HG03558 (cell line): ENCODE measurements around the gene NPEPPS.

Experiments
- ATAC-seq: cut with Tn5 transposase; IDR thresholded peaks from one replicate; pipeline ENCODE4 v1.9.1; 2021; ENCODE audit warnings: moderate number of reproducible peaks; ENCODE audit not compliant: unreplicated experiment; ENCODE audit errors: extremely low read depth

The NPEPPS gene

DNA sequence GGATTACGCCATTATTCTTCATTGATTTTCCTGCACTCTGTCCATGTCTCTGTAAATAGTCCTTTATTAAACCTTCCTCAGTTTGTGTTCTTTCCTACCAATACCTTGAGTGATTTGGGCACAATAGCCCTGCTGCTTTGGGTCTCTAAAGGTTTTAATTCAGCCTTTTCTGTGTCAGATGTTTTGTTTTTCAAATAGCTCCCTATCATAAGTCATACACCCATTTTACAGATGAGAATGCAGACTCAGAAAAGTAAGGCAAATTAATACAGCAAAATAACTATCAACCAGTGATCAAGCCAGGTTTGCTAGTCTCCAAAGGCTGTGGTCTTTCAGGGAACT lies 93.8 kb downstream of the NPEPPS start:
- no peak for ATAC-seq

DNA sequence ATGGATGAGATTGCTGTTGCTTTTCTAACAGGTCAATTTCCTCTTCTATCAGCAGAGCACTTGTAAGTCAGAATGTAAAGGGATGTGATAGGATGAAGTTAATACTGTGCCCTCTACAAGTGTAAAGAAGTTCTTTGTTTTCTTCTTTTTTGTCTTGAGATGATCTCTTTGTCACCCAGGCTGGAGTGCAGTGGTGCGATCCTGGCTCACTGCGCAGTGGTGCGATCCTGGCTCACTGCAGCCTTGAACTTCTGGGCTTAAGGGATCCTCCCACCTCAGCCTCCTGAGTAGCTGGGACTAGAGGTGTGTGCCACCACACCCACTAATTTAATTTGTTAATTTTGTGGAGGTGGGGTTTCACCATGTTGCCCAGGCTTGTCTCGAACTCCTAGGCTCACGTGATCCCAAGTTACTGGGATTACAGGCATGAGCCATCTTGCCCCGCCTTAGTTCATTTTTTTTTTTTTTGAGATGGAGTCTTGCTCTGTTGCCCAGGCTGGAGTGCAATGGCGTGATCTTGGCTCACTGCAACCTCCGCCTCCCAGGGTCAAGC lies 97.2 kb downstream of the NPEPPS start:
- no peak for ATAC-seq

DNA sequence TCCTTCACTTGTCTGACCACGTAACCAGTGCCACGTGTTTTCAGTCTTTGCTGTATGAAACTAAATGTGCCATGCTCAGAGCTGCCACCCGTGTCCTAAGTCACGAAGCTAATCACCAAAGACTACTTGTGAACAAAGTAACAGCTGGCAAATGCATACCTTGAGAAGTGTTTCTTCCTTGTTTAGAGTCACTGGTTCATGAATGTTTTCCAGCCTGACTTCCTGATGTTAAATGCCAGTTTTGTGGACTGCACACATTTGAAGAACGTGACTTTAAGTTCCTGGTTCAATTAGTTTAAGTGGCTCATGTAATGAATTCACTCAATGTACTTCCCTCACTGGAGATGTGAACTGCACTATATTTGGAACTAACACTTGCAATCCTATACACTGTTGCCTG lies 98.9 kb downstream of the NPEPPS start:
- no peak for ATAC-seq

DNA sequence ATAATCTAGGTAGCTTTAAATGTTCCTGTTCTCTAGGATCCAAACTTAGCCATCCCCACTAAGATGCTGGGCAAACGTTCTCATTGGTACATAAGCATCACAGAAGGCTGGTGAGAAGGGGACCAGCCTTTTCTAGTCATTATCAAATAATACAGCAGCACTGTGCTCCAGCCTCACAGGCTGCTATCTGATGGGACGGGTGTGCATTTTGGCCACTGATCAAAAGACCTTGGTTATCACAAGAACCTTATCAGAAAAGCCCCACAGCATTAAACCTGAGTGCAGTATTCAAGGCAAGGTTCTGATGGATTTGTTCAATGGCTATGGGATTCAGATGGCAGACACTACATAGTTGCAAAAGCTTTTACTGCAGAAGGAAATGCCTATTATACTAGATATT lies 99.7 kb downstream of the NPEPPS start:
- ATAC-seq: no peak

DNA sequence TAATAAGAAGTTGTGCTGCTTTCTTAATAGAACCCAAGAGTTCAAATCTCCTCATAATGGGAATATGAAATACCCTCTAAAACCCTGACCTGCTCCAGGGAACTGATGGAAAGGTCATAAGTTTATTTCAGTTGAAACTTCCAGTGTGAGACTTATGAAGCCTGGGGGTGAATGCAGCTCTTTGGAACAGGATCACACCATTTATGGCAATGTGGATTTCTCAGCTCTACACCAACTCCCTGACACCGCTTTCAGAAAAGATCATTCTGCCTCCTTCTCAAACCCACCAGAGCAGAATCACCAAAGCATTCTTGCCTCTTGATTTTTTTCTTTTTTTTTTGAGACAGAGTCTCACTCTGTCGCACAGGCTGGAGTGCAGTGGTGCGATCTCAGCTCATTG lies 102.1 kb downstream of the NPEPPS start:
- no peak for ATAC-seq

DNA sequence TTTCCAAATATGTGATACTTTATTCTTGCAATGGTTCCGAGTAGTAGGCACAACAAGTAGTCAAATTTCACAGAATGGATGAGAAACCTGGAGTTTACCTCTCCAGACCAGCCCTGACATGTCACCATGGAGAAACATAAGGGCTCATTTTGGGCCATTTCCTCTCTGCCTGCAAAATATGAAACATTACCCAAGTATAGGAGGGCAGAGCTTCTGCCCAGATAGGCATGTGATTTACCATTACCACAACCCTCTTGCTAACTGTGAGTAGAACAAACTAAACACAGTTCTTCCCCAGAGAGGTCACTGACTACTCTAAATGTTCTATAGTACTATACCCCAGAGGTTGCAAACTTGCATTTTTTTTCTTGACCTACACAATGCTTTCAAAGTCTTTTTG lies 103.1 kb downstream of the NPEPPS start:
- no peak for ATAC-seq

DNA sequence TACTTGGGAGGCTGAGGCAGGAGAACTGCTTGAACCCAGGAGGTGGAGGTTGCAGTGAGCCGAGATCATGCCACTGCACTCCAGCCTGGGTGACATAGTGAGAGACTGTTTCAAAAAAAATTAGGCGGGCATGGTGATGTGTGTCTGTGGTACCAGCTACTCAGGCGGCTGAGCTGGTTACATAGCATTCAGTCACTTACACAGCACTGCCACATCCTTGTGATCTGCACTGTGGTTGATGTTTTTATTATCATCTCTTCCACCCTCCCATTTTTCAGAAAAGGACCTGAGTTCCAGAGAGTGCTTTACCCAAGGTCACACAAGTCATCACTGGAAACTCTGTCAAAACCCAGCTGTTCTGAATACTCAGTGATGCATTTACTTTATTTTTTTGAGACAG lies 104.0 kb downstream of the NPEPPS start:
- no peak for ATAC-seq

DNA sequence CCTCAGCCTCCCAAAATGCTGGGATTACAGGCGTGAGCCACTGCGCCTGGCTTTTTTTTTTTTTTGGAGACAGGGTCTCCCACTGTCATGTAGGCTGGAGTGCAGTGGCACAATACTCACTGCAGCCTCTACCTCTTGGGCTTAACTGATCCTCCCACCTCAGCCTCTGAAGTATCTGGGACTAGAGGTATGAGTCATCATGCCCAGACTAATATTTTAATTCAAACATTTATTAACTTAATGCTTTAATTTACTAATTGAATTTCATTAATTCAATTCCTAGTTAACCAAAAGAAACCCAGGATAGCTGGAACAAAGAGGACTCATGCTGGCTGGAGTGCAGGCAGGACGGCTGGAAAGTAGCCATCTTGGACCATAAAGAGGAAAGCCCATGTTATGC lies 104.8 kb downstream of the NPEPPS start:
- ATAC-seq: no peak

DNA sequence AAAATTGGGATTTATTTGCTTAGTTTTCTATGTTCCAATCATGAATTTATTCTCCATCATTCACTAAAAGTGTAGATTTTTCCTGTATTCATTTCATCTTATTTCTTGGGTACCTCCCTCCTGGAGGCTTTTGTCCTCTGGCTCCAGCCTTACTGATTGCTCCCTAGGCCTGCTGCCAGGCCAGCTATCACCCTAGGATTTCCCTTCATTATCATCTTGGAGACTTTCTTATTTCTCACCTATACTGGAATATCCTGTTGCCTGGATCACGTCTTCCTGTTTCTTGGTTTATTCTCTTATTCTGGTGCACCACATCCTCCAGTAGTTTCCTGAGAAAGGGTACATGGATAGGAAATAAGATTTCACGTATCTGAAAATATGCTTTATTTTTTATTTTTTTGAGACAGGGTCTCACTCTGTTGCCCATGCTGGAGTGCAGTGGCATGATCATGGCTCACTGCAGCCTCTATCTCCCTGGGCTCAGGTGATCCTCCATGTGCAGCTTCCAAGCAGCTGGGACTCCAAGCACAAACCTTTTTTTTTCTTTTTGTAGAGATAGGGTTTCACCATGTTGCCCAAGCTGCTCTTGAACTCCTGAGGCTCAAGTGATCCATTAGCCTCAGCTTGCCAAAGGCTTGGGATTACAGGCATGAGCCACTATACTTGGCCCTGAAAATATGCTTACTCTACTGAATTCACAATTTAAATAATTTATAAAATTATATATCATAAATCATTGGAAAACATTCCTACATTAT lies 105.5 kb downstream of the NPEPPS start:
- ATAC-seq: no peak

- ATAC-seq: no peak
Observed at GRCh38 chr17:47638903-47639302, 108.0 kb downstream of the NPEPPS start.

DNA sequence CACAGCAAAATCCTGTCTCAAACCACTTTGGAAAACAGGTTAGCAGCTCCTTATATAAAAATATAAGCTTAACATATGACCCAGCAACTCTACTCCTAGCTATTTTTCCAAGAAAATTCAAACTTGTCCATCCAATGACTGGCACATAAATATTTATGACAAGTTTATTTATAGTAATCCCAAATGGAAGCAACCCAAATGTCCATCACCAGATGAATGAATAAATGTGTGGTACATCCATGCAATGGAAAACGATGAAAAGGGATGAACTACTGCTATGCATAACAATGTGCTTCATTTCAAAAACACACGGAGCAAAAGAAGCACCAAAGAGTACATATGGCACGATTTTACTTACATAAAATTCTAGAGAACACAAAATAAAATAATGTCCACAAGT lies 109.2 kb downstream of the NPEPPS start:
- ATAC-seq: no peak

DNA sequence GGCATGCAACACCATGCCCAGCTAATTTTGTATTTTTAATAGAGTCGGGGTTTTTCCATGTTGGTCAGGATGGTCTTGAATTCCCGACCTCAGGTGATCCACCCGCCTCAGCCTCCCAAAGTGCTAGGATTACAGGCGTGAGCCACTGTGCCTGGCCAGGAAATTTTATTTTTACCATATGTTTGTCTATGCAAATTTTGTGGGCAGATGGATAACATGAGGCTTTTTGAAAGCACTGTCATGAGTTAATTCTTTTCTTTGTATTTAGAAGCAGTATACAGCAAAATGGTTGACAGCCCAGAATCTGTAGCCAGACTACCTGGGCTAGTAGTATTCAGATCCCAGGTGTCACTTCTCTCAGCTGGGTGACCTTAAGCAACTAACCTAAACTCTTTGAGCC lies 110.3 kb downstream of the NPEPPS start:
- ATAC-seq: no peak

- ATAC-seq: no peak
Observed at GRCh38 chr17:47643116-47643515, 112.2 kb downstream of the NPEPPS start.

DNA sequence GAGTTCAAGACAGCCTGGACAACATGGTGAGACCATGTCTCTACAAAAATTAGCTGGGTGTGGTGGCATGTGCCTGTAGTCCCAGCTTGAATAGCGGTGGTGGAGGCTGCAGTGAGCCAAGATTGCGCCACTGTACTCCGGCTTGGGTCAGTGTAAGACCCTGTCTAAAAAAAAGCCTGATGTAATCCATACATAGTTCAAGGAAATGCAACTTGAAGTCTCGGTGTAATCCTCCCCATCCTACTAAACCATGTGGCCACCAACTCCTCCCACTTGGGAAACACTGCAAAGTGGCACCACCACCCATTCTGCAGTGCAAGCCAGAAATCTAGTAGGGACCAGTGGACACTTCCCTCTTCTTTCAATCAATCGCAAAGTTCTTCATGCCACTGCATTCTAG lies 113.4 kb downstream of the NPEPPS start:
- no peak for ATAC-seq

- peak; percentile 71 for ATAC-seq
Observed at GRCh38 chr17:47649153-47649971, 118.5 kb downstream of the NPEPPS start, which contains the start of gene KPNB1. Gene KPNB1, plus strand, starts transcription at chr17:47649919. Its CDS starts 326 bp downstream, at chr17:47650245.

GRCh38 chr17:47649972-47650524 lies 119.1 kb downstream of the NPEPPS start:
- ATAC-seq: no peak

- peak; percentile 43 for ATAC-seq
Observed at GRCh38 chr17:47650525-47651522, 119.9 kb downstream of the NPEPPS start.

- no peak for ATAC-seq
Observed at GRCh38 chr17:47651704-47652103, 120.8 kb downstream of the NPEPPS start.

GRCh38 chr17:47652570-47652969 lies 121.7 kb downstream of the NPEPPS start:
- ATAC-seq: no peak

DNA sequence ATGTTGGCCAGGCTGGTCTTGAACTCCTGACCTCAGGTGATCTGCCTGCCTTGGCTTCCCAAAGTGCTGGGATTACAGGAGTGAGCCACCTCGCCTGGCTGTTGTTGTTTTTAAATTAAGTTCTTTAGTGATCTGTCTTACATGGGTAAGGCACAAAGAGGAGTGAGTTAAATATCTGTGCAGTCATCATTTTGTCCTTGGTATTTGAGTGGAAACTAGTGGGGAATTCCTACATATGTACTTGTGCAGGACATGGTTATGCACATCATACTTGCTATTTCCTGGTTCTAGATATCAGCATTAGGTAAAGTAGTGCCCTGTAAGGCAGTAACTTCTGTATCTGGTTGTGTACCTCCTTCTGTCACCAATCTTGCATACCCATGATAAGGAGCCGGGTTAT lies 122.5 kb downstream of the NPEPPS start:
- ATAC-seq: no peak
